Natural killer cell treated with Interleukin-12 subunit alpha and Interleukin-12 subunit beta and Interleukin-15 and Interleukin-18, amount 100 ng/mL, for 72 hours (primary cell): ENCODE data around the gene IFNGR2. TPM values are rescaled to one million over a fixed set of nuclear protein-coding genes. Genes with fewer than 3 reads are reported as not detected.
"Not testable (repeated sequence)": the region's sequence is repeated elsewhere in the genome, so short reads cannot be mapped to it uniquely, and the experiment has no call there.

Source experiments
- ATAC-seq, 2 donors: fragments of 150-1000 bp; cut with Tn5 transposase in 1 of 2; sonication (Bioruptor Pico), chemical (Tn5 transposase) in 1 of 2; 2 replicates each; pipeline ENCODE4 v1.10.0; 2021
- DNase-seq: peaks from one replicate; pipeline ENCODE4 v3.0.0; 2022; ENCODE audit warnings: low spot score
- H3K27ac Mint-ChIP-seq, 2 donors: 1 replicate in 1 of 2; 2 replicates in 1 of 2; pipeline ENCODE4 v1.8.0; 2022; ENCODE audit warnings: mixed read lengths in 2 of 2, mild to moderate bottlenecking in 1 of 2, moderate library complexity in 1 of 2
- H3K27me3 Mint-ChIP-seq, 2 donors: 1 replicate in 1 of 2; 2 replicates in 1 of 2; pipeline ENCODE4 v1.8.0; 2022; ENCODE audit warnings: mixed read lengths in 2 of 2
- H3K36me3 Mint-ChIP-seq: one replicate; pipeline ENCODE4 v1.8.0; 2022; ENCODE audit warnings: mixed read lengths
- H3K4me1 Mint-ChIP-seq, 2 donors: 1 replicate in 1 of 2; 2 replicates in 1 of 2; pipeline ENCODE4 v1.8.0; 2022; ENCODE audit warnings: low read depth in 2 of 2, mixed read lengths in 2 of 2, mild to moderate bottlenecking in 1 of 2
- H3K4me3 Mint-ChIP-seq: one replicate; pipeline ENCODE4 v1.8.0; 2022; ENCODE audit warnings: mixed read lengths
- H3K9me3 Mint-ChIP-seq: 2 replicates; pipeline ENCODE4 v1.8.0; 2022; ENCODE audit warnings: mixed read lengths
- total RNA-seq, 2 donors: library from RNA; stranded (reverse); gene quantifications; one replicate each; pipeline ENCODE4 v1.2.3, GENCODE V29; 2022

Gene IFNGR2, protein sequence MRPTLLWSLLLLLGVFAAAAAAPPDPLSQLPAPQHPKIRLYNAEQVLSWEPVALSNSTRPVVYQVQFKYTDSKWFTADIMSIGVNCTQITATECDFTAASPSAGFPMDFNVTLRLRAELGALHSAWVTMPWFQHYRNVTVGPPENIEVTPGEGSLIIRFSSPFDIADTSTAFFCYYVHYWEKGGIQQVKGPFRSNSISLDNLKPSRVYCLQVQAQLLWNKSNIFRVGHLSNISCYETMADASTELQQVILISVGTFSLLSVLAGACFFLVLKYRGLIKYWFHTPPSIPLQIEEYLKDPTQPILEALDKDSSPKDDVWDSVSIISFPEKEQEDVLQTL
- total RNA-seq, result 1 to 10 TPM in 1 of 2 donors, not detected in 1; 1.6 TPM

DNA sequence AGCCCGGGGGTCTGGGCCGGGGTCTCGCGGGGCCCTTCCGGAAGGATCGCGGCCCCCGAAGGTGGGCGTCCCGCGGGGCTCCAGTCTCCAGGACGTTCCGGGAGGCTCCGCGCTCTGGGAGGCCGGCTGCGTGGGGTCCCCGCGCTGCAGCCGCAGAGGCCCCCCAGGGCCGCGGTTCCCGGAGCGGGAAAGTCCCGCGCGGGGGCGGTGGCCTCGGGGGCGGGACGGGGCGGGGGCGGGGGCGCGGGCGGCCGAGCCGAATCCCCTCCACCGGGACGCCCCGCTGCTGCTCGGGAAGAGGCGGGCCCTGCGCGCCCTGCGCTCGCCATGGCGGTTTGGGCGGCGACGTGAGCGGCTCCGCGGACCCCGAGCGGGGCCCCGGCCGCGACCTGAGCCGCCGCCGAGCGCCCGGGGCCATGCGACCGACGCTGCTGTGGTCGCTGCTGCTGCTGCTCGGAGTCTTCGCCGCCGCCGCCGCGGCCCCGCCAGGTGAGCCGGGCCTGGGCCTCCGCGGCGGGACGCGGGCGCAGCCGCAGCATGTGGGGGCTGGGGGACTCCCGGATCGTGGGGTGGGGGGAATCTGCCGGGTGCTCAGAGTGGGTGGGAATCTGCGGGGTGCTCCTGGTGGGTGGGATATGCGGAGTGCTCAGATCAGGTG is at the start of gene IFNGR2:
TSS of gene IFNGR2 (plus strand) at position 286 of the 658 bp plus-strand sequence. CDS start at position 417, 131 bp downstream.
- no peaks in the 10 kb centered on the region for H3K9me3 Mint-ChIP-seq
- H3K4me3 Mint-ChIP-seq, result peak within 1 kb of the TSS; percentile 60
- peak; percentile 31 to 45 for ATAC-seq
- H3K27me3 Mint-ChIP-seq, result peaks cover 42 to 58% of the 10 kb centered on the region in 2 donors
- H3K27ac Mint-ChIP-seq, result no peak within 1 kb of the TSS
- no peaks in the 10 kb centered on the region for H3K36me3 Mint-ChIP-seq
- H3K4me1 Mint-ChIP-seq, result peaks cover 7 to 10% of the 10 kb centered on the region in 2 donors
- DNase-seq, result no peak

DNA sequence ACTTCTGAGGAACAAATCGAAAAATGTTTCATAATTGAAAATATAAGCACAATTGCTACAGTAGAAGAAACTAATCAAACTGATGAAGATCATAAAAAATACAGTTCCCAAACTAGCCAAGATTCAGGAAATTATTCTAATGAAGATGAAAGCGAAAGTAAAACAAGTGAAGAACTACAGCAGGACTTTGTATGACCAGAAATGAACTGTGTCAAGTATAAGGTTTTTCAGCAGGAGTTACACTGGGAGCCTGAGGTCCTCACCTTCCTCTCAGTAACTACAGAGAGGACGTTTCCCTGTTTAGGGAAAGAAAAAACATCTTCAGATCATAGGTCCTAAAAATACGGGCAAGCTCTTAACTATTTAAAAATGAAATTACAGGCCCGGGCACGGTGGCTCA is 47.9 kb upstream of the IFNGR2 start:
- no peaks in the 10 kb centered on the region for H3K9me3 Mint-ChIP-seq
- H3K4me1 Mint-ChIP-seq, result peaks cover 0 to 3% of the 10 kb centered on the region in 2 donors
- no peak for DNase-seq
- H3K27ac Mint-ChIP-seq, result no peak overlapping the region
- no peak overlapping the region for H3K4me3 Mint-ChIP-seq
- no peak for ATAC-seq
- H3K36me3 Mint-ChIP-seq, result no peaks in the 10 kb centered on the region
- no peaks in the 10 kb centered on the region for H3K27me3 Mint-ChIP-seq

DNA sequence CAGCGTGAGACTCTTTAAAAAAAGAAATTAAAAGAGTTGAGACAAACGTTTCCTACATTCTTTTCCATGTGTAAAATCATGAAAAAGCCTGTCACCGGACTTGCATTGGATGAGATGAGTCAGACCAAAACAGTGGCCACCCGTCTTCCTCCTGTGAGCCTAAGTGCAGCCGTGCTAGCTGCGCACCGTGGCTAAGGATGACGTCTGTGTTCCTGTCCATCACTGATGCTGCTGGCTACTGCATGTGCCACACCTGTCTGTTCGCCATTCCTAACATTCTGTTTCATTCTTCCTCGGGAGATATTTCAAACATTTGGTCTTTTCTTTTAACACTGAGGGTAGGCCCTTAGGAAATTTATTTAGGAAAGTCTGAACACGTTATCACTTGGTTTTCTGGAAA is 47.2 kb upstream of the IFNGR2 start:
- ATAC-seq, result no peak
- no peak overlapping the region for H3K27ac Mint-ChIP-seq
- H3K4me3 Mint-ChIP-seq, result no peak overlapping the region
- no peaks in the 10 kb centered on the region for H3K9me3 Mint-ChIP-seq
- no peaks in the 10 kb centered on the region for H3K36me3 Mint-ChIP-seq
- H3K27me3 Mint-ChIP-seq, result no peaks in the 10 kb centered on the region
- DNase-seq, result no peak
- peaks cover 2 to 5% of the 10 kb centered on the region in 2 donors for H3K4me1 Mint-ChIP-seq

DNA sequence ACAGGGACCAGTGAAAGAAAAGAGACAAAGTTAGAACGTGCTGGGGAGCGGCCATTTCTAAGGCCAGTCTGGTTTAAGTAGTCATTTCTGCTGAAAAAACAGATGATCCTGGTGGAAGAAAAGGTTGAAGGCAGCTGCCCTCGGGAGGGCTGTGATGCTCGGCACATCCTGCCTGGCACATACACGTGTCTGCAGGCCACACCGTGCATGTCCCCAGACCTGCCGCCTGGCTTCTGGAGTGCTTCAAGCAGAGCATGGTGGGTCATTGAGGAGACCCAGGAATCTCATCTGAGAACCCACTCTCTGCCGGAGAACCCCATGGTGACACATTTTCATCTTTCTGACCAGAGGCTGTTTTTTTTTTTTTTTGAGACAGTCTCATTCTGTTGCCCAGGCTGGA is 46.0 kb upstream of the IFNGR2 start:
- Mint-ChIP-seq H3K27ac (no peak overlapping the region), H3K4me3 (no peak overlapping the region), H3K27me3 (peaks cover 4 to 5% of the 10 kb centered on the region in 2 donors), H3K36me3 (no peaks in the 10 kb centered on the region), H3K4me1 (peaks cover 11 to 15% of the 10 kb centered on the region in 2 donors), H3K9me3 (no peaks in the 10 kb centered on the region)
- DNase-seq (peak; percentile 44), ATAC-seq (no peak)

DNA sequence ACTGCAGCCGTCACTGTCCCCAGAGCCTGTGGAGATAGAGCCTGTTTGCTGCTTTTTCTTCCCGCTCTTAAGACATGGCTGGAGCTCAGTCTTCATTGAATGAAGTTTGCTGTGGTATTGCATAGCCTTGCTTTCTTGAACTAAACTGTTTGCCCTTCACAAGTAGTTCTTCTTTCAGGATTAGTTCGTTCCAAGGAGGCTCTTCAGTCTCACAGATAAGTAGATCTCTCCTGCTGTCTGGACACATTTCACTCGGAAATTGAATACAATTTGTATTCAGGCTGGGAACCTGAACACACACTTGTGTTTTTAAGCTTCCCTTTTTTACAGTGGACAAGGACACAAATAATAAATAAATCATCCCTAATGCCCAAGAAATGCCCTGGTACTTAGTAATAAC is 43.8 kb upstream of the IFNGR2 start:
- H3K4me1 Mint-ChIP-seq, result peaks cover 12 to 15% of the 10 kb centered on the region in 2 donors
- H3K4me3 Mint-ChIP-seq, result no peak overlapping the region
- DNase-seq (no peak), ATAC-seq (no peak)
- peaks cover 7 to 11% of the 10 kb centered on the region in 2 donors for H3K27me3 Mint-ChIP-seq
- H3K27ac Mint-ChIP-seq, result no peak overlapping the region
- no peaks in the 10 kb centered on the region for H3K9me3 Mint-ChIP-seq
- H3K36me3 Mint-ChIP-seq, result no peaks in the 10 kb centered on the region

DNA sequence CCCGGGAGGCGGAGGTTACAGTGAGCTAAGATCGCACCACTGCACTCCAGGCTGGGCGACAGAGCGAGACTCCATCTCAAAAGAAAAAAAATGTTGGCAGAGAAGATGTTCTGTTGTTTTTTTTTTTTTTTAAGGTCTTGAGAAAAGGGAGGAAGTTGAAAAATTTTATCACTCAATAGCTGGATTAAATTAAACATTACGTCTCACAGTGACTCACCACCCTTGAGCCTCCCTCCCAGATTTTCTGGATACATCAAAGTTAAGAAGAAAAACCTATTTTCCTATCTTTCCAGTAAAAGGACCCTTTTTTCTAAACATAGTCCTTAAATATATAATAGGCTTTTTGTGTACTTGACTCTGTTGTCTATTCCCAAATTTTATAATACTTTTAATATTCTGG is 42.9 kb upstream of the IFNGR2 start:
- peak; percentile 37 for DNase-seq
- Mint-ChIP-seq H3K27ac (no peak overlapping the region), H3K4me1 (peaks cover 12 to 13% of the 10 kb centered on the region in 2 donors), H3K27me3 (peaks cover 7 to 11% of the 10 kb centered on the region in 2 donors), H3K9me3 (no peaks in the 10 kb centered on the region), H3K36me3 (no peaks in the 10 kb centered on the region), H3K4me3 (no peak overlapping the region)
- no peak for ATAC-seq

DNA sequence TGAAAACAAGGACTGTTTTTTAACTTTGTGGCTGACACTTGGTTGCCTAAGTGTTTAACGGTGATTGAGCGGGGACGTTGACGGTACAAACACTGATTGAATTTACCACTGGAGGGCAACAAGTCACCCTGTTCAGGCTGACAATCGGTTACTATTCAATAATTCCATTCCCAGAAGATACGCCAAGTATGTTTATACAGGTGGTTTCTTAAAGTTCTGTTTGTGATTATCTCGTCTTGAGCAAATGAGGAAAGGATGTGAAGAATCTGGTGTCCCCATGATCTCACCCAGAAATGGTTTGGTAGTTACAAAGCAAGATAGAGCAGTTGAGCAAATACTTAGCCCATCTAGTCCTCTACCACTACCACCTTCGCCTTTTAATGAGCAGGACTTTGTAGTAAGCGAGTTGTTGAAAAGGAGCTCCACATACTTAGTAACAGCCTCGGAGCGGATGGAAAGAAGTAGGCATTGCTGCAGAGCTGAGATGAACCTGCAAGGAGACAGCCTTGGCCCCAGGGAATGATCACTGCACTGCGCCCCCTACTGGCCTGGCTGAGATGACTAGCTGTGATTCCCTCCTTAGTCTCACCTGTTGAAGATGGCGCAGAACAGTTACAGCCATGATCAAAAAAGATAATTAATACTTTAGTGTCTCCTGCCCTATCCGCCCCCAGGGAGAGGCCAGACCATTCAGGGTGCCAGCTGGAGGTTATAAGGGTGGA is 42.2 kb upstream of the IFNGR2 start:
- Mint-ChIP-seq H3K4me1 (peaks cover 12% of the 10 kb centered on the region in 2 donors), H3K27me3 (peaks cover 8 to 11% of the 10 kb centered on the region in 2 donors), H3K36me3 (peaks cover under 1% of the 10 kb centered on the region), H3K27ac (no peak overlapping the region), H3K4me3 (peak overlapping the region; percentile 69), H3K9me3 (no peaks in the 10 kb centered on the region)
- DNase-seq, result peak; percentile 75
- ATAC-seq, result peak; percentile 83 to 84

DNA sequence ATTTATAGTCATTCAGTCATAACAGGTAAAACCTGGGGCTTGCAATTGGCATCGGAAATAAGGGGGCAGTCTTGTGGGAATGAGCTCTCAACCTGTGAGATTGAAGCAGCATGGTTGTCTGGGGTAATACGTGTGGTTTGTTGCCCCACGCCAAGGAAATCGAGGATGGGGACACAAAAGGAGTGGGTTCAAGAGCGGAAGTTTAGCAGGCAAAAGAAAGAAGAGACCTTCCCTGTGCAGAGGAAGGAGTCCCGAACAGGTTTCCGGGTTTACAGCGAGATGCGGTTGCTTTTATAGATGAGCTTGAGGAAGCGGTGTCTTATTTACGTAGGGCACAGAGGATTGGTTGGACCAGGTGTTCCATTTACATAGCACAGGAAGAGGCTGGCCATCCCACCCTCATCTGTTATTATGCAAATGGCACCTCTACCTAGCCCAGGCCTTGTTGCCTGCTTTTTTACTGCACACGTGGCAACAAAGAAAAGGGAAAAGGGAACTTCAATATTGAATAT is 41.1 kb upstream of the IFNGR2 start:
- H3K4me1 Mint-ChIP-seq, result peaks cover 12% of the 10 kb centered on the region in 2 donors
- H3K27me3 Mint-ChIP-seq, result peaks cover 14 to 16% of the 10 kb centered on the region in 2 donors
- ATAC-seq (peak; percentile 81 to 82), DNase-seq (peak; percentile 60)
- H3K4me3 Mint-ChIP-seq, result peak overlapping the region; percentile 69
- H3K9me3 Mint-ChIP-seq, result peaks cover 4% of the 10 kb centered on the region
- H3K36me3 Mint-ChIP-seq, result peaks cover 7% of the 10 kb centered on the region
- H3K27ac Mint-ChIP-seq, result no peak overlapping the region

DNA sequence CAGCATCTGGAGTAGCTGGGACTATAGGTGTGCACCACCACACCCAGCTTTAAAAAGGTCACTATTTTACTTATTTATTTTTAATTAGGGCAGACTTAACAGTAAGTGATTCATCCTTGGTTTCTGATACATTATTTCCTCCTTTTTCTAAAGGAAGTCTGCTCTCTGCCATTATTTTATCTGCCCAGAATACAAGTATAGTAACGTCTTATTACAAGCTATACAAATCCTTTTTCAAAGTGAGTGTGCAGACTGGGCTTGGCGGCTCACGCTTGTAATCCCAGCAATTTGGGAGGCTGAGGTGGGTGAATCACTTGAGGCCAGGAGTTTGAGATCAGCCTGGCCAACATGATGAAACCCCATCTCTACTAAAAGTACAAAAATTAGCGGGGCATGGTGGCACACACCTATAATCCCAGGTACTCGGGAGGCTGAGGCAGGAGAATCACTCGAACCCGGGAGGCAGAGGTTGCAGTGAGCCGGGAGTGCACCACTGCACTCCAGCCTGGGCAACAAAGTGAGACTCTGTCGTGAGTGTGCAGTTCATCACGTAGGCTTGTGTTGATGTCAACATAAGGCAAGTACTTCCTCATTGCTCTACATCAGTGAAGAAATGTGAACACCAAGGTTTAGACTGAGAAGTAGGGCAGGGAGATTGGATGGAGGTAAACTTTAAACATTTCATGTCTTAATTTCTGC is 39.2 kb upstream of the IFNGR2 start:
- peaks cover 12% of the 10 kb centered on the region in 2 donors for H3K4me1 Mint-ChIP-seq
- H3K4me3 Mint-ChIP-seq, H3K27ac Mint-ChIP-seq, H3K9me3 Mint-ChIP-seq: not testable (repeated sequence)
- peaks cover 19 to 23% of the 10 kb centered on the region in 2 donors for H3K27me3 Mint-ChIP-seq
- peaks cover 22% of the 10 kb centered on the region for H3K36me3 Mint-ChIP-seq
- peak; percentile 60 for DNase-seq
- ATAC-seq, result peak in 1 of 2 donors; percentile 55

DNA sequence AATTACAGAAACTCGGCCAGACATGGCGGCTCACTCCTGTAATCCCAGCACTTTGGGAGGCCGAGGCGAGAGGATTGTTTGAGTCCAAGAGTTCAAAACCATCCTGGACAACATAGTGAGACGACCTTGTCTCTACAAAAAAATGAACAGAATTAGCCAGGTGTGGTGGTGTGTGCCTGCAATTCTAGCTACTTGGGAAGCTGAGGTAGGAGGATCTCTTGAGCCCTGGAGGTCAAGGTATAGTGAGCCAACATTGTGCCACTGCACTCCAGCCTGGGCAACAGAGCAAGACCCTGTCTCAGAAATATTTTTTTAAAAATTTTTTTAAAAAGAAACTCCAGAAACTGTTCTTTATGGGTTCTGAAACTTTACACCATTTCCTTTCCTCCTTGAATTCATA is 38.4 kb upstream of the IFNGR2 start:
- Mint-ChIP-seq H3K36me3 (peaks cover 22% of the 10 kb centered on the region), H3K9me3 (peaks cover 10% of the 10 kb centered on the region), H3K27ac (no peak overlapping the region), H3K27me3 (peaks cover 23 to 28% of the 10 kb centered on the region in 2 donors), H3K4me3 (no peak overlapping the region), H3K4me1 (peaks cover 12% of the 10 kb centered on the region in 2 donors)
- no peak for ATAC-seq
- no peak for DNase-seq

DNA sequence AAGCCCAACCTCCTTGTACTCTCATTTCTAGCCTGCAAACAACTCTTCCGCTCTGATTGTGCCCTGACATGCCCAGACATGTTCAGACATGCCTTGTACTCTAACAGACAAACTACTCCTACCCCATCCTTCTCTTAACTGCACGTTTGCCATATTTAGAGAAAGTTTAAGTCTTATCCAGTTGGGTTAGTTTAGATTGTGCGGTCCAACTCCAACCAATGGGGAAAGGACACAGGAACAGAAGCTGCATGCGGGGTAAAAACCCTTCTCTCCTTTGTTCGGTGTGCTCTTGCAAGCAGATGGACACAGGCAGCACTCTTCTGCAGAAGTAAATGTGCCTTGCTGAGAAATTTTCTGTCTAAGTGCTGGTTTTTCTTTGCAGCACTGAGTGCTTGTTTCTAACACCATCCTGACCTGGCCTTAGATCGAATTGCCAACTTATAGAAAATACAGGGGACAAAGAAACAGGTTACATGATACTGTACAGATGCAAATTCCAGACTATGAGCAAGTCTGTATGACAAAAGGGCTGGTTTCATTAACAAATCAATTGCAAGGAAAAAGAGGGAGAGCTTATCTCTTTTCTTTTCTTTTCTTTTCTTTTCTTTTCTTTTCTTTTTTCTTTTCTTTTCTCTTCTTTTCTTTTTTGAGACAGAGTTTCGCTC is 35.8 kb upstream of the IFNGR2 start:
- no peak overlapping the region for H3K27ac Mint-ChIP-seq
- peaks cover 22% of the 10 kb centered on the region for H3K36me3 Mint-ChIP-seq
- H3K9me3 Mint-ChIP-seq, result peaks cover 10% of the 10 kb centered on the region
- H3K27me3 Mint-ChIP-seq, result peaks cover 35 to 40% of the 10 kb centered on the region in 2 donors
- H3K4me3 Mint-ChIP-seq, result no peak overlapping the region
- DNase-seq, result peak; percentile 8
- H3K4me1 Mint-ChIP-seq, result no peaks in the 10 kb centered on the region
- no peak for ATAC-seq

DNA sequence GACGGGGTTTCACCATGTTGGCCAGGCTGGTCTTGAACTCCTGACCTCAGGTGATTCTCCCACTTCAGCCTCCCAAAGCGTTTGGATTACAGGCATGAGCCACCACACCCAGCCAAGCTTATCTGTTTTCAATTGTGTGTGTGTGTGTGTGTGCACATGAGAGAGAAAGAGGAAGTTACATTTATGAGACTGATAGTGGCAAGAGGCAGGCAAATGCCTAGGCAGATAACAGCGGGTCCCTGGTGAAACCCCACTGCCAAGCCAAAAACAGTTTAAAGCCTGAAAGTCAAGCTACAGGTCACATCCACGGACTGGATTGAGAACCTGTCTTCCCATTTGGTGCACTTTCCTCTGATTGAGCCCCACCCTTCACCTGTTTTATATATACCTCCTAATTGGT is 35.1 kb upstream of the IFNGR2 start:
- Mint-ChIP-seq H3K9me3 (peaks cover 10% of the 10 kb centered on the region), H3K4me3 (no peak overlapping the region), H3K27me3 (peaks cover 33 to 40% of the 10 kb centered on the region in 2 donors), H3K4me1 (no peaks in the 10 kb centered on the region), H3K36me3 (peaks cover 22% of the 10 kb centered on the region), H3K27ac (no peak overlapping the region)
- ATAC-seq (no peak), DNase-seq (no peak)

DNA sequence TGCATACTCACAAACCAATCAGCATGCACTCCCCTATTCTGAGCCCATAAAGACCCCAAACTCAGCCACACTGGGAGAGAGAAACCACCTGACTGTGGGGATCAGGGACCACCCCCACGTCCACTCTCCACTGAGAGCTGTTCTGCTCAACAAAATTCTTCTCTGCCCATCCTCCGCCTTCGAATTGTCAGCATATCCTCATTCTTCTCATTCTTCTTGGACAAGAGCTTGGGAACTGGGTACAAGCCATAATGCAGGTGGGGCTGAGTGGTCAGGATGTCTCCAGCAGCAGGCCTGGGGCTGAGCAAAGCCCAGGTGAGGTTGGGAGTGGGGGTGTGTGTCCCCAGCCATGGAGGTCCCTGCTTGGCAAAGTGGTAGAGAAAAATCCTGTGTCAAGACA is 34.6 kb upstream of the IFNGR2 start:
- no peak for ATAC-seq
- H3K27ac Mint-ChIP-seq, result no peak overlapping the region

More for the DNA sequence above, 34.6 kb upstream of the IFNGR2 start:
- DNase-seq, result no peak
- no peak overlapping the region for H3K4me3 Mint-ChIP-seq
- no peaks in the 10 kb centered on the region for H3K4me1 Mint-ChIP-seq
- H3K27me3 Mint-ChIP-seq, result peaks cover 32 to 41% of the 10 kb centered on the region in 2 donors
- H3K9me3 Mint-ChIP-seq, result peaks cover 10% of the 10 kb centered on the region
- peaks cover 22% of the 10 kb centered on the region for H3K36me3 Mint-ChIP-seq
